ENCODE results near the gene AP1S3.
"Not testable (repeated sequence)": the region's sequence is repeated elsewhere in the genome, so short reads cannot be mapped to it uniquely, and the experiment has no call there.

AP1S3 gene

DNA sequence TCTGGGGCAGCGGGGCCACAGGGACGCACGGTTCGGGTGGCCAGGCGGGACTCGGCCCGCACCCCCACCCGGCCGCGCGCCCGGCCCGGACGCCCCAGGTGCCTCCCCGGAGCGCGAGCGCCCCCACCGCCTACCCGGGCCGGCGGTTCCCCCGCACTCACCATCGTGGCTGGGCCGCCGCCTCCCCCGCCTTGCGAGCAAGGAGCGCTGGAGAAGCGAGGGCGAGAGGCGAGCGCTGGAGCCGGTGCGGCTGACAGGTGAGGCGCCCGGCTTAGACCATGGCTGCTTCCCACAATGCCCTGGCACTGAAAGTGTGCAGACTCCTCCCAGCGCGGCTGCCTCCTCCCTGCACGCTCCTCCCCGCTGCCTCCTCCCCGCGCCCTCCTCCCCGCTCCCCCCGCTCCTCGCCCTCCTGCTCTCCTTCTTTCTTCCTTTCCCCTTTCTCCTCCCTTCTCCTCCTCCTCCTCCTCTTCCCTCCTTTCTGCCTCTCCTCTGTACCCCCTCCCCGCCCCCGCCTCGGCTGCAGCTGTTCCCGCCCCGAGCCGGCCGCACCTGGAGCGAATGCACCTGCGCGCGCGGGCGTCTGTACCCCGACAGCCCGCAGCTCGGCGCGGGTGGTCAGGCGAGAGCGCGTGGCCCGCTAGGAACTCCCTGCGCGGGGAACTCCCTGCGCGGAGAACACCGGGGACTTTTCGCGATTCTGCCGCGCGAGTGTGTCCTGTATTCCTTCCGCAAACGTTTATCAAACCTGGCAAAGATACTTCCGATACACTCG is at the start of gene AP1S3:
Gene AP1S3 (minus strand): TSS at position 296 of the 775 bp plus-strand sequence. CDS start 132 bp downstream, at position 164.
- DNase-seq = peak in 46 of 58 donors; percentile 4 to 81 (median 27)

DNA sequence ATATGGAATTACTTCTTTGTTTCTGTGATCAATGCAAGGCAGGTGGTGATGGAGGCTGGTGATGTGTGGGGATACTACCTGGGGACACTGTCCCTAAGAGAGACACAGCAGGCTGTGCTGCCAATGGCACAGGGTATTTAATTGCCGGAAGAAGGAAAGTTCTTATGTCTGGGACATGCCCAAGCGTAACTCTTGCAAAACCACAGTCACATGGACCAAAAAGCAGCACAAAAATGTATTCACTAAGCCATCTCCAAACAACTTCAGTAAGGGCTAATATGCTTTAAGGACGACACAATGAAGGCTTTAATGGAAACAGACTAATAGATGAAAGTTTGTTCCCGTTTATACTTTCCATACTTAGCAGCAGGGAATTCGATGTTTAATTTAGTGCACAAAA is 49.7 kb upstream of the AP1S3 start:
- no peak for DNase-seq

DNA sequence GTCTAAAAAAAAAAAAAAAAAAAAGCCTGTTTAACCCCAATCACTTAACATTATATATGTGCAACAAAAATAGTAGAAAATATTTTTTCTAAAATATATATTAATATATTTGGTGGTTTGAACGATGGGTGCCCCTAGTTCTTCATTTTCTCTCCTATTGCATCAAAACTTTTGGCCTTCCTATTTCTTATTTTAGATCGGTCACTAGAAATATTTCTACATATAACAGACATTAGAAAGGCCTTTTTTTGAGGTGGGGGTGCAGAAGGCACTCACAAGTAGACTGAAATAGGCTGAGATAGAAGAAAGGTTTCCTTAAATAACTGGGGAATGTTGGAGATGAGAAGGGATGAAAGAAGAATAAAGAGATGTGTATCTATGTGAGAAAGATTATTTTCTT is 49.3 kb upstream of the AP1S3 start:
- DNase-seq = no peak

DNA sequence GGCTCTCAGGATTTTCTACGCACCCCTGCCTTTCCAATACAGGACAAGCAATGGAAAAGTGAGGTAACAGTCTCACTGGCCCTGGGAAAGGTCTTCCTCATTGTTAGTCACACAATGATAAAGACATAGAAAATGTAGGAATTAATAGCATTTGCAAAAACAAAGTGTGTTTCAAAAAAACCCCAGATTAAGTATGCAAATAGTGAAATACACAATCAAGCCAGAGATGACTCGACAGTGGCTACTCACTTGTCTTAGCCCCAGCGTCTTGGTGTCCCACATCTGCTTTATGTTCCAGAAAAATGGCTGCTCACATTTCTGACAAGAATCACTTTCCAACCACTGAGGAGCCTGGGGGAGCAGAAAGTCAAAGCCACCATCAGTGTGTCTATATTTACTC is 47.0 kb upstream of the AP1S3 start:
- no peak for DNase-seq

DNA sequence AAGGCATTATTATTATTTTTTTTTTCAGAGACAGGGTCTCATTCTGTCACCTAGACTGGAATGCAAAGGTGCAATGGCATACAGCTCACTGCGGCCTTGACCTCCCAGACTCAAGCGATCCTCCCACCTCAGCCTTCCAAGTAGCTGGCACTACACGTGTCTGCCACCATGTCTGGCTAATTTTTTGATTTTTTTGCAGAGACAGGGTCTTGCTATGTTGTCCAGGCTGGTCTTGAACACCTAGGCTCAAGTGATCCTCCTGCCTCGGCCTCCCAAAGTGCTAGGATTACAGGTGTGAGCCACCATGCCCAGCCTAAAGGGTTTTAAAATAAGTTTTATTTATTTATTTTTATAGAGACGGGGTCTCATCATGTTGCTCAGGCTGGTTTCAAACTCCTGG is 45.3 kb upstream of the AP1S3 start:
- DNase-seq = no peak

DNA sequence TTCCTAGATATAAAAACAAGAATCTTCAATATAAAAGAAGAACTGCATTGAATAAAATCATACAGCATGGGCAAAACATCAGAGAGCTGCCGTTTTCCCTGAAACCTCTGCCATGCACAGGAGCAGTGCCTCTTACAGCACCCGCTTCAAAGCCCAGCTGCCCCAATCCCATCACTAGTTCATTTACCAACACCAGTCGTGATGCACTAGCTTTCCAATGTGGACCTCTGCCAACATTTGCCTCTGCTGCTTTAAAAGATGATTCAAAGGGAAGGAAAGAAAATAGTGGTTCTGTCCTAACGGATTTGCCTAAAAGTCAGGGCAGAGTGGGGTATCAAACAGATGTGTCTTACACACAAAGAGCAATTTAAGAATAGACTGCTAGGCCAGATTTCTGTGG is 43.4 kb upstream of the AP1S3 start:
- peak in 17 of 58 donors; percentile 2 to 40 (median 16) for DNase-seq

DNA sequence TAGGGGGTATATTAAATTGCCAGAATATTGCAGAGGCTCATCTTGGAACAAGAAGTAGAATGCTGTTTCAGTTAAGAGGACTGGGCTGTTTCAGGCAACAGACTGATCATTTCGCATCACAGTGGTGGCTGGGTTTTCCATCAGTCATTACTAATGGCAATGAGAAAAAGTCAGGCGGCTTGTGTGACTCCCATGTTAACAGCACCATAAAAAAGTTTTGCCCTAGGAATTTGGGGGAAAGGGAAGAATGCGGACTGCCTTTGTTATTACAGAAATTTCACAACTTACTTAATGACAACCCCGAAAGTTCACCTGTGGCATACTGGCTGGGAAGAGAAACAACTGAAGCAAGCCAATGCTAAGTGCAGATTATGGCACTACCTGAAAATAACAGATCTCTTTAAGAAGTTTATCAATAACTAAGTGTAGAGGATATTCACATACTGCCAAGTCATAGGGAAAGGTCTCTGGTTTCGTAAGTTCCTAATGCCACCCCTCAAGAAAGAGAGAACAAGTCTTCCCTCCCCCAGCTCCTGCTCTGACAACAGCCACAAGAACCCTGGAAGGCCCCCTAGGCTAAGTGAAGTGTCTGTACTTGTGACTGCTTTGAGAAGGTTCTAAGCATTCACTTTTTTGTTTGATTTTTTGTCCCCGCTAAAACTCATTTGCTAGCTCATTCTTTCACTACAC is 40.5 kb upstream of the AP1S3 start:
- DNase-seq = no peak

DNA sequence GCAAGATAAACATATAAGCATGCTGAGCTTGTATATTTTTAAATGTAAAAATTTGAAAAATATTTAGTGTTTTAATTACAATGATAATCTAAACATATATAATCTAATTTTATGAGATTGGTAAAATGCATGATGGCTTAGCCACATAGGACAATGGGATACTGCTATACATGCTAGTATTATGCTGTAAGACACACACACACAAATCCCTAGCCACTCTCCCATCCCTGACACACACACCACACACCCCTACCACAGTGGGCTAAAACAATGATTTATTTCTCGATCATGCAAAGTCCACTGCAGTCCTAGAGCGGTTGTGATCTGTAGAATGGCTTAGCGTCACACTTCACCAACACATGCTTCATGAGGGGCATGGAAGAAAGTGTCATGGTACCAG is 36.3 kb upstream of the AP1S3 start:
- DNase-seq = no peak

DNA sequence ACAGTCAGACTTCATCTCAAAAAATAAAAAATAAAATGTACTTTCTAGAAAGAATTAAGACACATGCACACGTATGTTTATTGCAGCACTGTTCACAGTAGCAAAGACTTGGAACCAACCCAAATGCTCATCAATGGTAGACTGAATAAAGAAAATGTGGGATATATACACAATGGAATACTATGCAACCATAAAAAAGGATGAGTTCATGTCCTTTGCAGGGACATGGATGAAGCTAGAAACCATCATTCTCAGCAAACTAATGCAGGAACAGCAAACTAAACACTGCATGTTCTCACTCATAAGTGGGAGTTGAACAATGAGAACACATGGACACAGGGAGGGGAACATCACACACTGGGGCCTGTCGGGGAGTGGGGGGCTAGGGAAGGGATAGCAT is 35.4 kb upstream of the AP1S3 start:
- DNase-seq = not testable (repeated sequence)

DNA sequence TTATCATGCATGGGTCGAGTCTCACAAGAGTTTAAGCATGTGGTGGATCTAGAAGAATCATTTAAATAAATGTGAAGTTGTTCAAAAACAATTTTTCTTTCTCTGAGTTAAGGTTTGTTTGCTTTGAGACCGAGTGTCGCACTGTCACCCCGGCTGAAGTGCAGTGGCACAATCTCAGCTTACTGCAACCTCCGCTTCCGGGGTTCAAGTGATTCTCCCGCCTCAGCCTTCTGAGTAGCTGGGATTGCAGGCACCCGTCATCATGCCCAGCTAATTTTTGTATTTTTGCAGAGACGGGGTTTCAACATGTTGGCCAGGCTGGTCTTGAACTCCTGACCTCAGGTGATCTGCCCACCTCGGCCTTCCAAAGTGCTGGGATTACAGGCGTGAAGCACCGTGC is 34.3 kb upstream of the AP1S3 start:
- DNase-seq = not testable (repeated sequence)

DNA sequence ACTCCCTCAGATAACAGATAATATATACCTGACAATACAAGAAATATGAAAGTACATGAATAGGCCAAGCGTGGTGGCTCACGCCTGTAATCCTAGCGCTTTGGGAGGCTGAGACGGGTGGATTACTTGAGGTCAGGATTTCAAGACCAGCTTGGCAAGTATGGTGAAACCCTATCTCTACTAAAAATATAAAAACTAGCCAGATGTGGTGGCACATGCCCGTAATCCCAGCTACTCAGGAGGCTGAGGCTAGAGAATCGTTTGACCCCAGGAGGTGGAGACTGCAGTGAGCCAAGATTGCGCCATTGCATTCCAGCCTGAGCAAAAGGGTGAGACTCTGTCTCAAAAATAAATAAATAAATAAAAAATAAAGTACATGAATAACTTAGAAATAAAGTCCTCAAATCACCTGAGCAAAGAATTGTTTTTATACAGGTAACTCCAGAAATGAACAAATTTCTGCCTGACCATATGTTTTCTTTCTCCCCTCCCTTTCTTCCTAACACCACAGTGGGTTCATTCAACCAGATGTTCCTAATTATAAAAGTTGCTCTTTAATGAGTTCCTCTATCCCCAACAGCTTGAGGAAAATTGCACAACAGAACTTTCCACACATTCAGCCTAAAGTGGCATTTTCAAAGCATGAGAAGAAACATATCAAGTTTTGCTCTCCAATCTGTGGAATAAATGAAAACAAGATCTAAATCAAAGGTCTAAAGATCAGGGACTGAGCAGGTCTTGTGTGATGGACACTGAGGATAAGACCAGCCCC is 33.6 kb upstream of the AP1S3 start:
- DNase-seq = no peak

DNA sequence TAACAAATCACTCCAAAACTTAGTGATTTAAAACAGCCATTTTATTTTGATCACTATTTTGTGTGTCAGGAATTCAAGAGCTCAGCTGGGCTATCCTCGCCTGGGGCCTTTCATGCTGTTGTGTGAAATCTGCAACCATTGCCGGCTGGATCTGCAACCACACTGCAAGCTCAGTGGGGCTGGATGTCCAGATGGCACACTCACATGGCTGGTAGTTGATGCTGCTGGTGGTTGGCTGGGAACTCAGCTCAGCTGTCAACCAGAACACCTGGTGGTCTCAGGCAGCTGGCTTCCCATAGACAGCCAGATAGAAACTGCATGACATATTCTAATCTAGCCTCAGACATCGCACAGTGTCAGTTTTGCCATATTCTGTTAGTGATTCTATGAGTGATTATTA is 30.6 kb upstream of the AP1S3 start:
- DNase-seq = peak in 17 of 58 donors; percentile 1 to 46 (median 7)

DNA sequence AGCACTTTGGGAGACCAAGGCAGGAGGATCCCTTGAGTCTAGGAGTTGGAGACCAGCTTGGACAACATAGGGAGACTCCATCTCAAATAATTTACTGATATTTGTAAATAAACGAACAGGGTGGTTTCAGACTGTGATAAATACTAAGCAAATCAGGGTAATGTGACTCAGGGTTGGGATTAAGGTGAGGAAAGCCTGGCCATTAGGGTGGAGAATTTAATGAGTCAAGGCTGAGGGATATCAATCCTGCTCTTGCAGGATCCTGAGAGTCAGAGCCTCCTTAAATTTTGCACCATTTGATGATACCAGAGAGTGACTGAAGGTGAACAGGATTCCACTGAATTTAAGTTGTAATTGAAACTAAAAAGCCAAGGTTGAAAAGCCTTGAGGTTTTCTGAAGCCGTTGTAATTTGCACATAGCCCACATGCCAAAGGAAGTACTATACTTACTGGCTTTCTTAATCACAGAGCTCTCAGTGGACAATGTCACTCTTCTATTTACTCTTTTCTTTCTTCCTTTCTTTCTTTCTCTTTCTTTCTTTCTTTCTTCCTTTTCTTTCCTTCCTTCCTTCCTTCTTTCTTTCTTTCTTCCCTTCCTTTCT is 28.6 kb upstream of the AP1S3 start:
- DNase-seq = no peak

DNA sequence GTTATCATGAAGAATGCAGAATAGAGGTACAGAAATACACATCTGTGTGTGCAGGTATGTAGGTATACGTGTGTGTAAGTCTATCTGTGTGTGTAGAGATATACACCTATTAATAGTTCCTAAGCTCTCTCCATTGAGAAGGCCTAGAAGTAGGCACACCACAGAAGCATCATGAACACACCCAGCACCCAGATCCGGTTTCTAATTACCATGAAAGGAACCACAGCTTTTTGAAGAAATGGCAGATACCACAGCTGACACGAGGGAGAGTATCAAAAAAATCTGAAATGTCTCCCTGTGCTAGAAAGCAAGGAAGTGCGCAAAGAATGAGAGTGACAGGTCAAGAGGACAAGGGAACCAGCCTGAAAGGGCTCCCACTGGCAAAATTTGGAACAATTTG is 27.7 kb upstream of the AP1S3 start:
- DNase-seq = no peak

DNA sequence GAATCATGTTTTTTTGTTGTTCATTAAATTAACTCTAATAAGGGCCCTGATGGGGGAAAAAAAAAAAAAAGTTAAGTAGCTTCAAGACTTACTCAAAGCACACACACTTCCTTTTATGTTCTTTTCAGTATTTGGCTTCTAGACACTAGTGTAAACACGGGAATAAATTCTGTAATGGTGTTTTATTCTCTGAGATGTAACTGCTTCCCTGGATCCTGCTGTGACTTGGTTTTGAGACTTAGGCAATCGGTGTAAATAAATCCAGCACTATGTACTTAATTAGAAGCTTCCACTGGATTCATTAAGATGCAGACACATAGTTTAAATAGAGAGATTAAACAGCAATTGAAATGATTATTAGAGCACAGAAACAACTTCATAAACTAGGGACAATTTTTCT is 26.1 kb upstream of the AP1S3 start:
- no peak for DNase-seq

DNA sequence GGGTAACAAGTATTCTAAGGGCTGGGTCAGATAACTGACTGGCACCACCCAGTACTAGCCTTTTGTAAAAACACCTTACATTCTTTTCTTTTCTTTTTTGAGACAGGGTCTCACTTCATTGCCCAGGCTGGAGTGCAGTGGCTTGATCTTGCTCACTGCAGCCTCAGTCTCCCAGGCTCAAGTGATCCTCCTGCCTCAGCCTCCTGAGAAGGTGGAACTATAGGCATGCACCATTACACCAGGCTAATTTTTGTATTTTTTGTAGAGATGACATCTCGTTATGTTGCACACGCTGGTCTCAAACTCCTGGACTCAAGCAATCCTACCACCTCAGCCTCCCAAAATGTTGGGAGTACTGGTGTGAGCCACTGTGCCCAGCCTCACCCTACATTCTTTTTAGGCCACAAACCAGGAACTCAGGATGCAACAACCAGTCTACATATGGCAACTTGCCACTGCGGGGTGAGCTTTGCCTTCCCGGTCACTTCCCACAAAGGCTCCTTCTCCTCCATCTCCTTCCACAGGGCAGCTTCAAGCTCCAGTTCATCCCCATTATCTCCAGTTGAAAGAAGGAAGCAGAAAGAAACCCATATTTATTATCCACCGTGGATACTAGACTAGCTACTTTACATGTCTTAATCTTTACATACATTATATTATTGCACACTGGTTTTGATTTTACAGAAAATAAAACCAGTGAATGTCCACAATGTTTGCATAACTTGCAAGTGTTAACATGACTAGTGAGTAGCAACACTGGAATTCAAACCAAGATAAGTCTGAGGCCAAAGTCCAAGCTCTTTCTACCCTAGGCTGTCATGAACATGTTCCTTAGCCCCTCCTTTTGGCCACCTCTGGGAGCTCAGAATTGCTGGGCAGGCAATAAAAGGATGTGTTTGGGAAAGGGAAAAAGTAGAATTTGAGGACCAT is 23.7 kb upstream of the AP1S3 start:
- no peak for DNase-seq

DNA sequence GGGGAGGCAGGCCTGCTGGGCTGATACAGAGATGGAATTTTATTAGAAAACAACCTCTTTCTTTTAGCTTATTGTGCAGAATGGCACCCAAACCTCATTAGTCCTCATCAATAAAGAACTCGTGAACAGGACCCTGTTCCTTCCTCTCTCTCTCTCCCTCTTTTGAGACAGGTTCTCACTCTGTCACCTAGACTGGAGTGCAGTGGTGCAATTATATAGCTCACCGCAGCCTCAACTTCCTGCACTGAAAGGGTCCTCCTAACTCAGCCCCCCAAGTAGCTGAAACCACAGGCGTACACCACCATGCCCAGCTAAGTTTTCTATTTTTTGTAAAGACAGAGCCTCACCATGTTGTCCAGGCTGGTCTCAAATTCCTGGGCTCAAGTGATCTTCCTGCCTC is 21.7 kb upstream of the AP1S3 start:
- no peak for DNase-seq

DNA sequence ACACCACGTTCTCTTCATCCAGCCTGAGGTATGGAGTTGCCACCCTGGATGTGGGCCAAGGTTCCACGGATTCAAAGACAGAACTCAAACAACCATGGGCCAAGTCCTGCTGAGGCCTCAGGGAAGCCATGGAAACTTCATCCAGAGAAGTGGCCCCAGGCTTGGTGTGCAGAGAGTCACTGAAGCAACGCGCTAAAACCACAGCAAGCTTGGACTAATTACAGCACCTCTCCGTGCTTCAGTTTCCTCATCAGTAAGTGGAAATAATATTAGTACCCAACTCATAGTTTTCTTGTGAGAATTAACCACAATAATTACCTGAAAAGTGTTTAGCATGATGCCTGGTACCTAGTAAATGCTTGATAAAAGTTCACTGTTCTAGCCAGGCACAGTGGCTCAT is 19.2 kb upstream of the AP1S3 start:
- no peak for DNase-seq

DNA sequence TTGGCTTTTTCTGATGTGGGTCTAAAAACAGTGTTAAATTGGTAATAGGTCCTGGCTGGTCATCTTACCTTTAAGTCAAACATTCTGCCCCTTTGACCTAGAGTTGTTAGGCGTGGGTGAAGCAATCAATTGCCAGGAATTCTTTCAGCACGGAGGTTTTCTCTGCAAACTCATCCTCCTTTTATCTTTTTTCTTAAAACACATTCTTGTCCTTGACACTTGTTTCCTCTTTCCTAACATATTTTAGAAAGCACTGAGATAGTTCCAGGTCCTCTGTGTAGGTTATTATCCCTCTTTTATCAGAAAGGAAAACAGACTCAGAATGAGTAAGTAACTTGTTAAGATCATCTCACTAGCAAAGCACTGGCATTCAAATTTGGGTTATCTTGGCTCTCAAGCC is 18.6 kb upstream of the AP1S3 start:
- DNase-seq = no peak

DNA sequence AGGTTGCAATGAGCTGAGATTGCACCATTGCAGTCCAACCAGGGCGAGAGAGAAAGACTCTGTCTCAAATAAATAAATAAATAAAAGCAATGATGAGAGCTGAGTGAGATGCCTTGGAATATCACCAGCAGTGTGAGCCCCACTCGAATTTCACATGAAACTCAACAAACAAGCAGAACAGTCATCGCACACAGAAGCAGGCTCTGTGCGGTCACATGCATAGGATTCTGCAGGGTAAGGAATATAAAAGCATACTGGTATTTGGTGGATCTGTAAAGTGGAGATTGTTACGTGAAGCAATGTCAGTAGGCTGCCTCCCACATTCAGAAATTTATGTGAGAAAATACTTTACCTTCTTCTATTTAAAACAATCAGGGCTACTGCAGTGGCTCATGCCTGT is 18.0 kb upstream of the AP1S3 start:
- DNase-seq = no peak

DNA sequence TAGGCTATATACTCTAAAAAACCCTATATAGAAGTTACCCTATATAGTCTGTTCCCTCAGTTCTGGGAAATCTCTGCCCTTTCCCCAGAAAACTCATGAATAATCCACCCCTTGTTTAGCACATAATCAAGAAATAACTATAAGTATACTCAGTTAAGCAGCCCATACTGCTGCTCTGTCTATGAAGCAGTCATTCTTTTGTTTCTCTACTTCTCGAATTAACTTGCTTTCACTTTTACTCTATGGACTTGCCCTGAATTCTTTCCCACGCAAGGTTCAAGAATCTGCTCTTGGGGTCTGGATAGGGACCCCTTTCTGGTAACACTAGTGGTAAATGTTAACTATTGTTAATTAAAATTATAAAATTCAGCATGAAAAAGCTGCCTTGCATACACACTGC is 17.4 kb upstream of the AP1S3 start:
- DNase-seq = no peak

Measured in anterior cingulate cortex (tissue), 58 donors.